SK-N-SH treated with all-trans-retinoic acid at 6 μM for 48 hours (cell line): Measurements from ENCODE around the gene RERE.

ENCODE experiments used
- ATAC-seq: fragments of 200-7000 bp; cut with Tn5 transposase; 3 replicates; pipeline ENCODE4 v1.9.1; 2020; ENCODE audit warnings: mild to moderate bottlenecking, moderate library complexity
- BACH2 ChIP-seq: fragments of 250-450 bp; sonication (Bioruptor Pico); IDR thresholded peaks from 2 replicates; pipeline ENCODE4 v1.9.0; 2021; ENCODE audit warnings: mild to moderate bottlenecking, borderline replicate concordance
- ESRRG ChIP-seq: fragments of 250-450 bp; sonication (Bioruptor Pico); IDR thresholded peaks from 2 replicates; pipeline ENCODE4 v1.6.1; 2021; ENCODE audit warnings: mild to moderate bottlenecking
- GLIS3 ChIP-seq: fragments of 250-450 bp; sonication (Bioruptor Pico); IDR thresholded peaks from 2 replicates; pipeline ENCODE4 v1.5.0; 2020; ENCODE audit warnings: mild to moderate bottlenecking, moderate library complexity
- ISL1 ChIP-seq: fragments of 250-450 bp; sonication (Bioruptor Pico); IDR thresholded peaks from 2 replicates; pipeline ENCODE4 v2.1.2; 2022; ENCODE audit warnings: mild to moderate bottlenecking, moderate library complexity
- OSR1 ChIP-seq: fragments of 250-450 bp; sonication (Bioruptor Pico); IDR thresholded peaks from 2 replicates; pipeline ENCODE4 v1.8.0; 2022; ENCODE audit warnings: moderate library complexity, mild to moderate bottlenecking, inconsistent platforms
- PPARA ChIP-seq: fragments of 250-450 bp; sonication (Bioruptor Pico); IDR thresholded peaks from 2 replicates; pipeline ENCODE4 v1.5.0; 2020; ENCODE audit warnings: mild to moderate bottlenecking, borderline replicate concordance
- RARB ChIP-seq: fragments of 250-450 bp; sonication (Bioruptor Pico); IDR thresholded peaks from 2 replicates; pipeline ENCODE4 v1.8.0; 2021; ENCODE audit warnings: mild to moderate bottlenecking, moderate library complexity
- SNAI2 ChIP-seq: fragments of 250-450 bp; sonication (Bioruptor Pico); IDR thresholded peaks from 2 replicates; pipeline ENCODE4 v1.5.0; 2020; ENCODE audit warnings: mild to moderate bottlenecking, moderate library complexity
- TCF4 ChIP-seq: fragments of 250-450 bp; sonication (Bioruptor Pico); IDR thresholded peaks from 2 replicates; pipeline ENCODE4 v1.8.0; 2021; ENCODE audit warnings: mild to moderate bottlenecking, moderate library complexity, borderline replicate concordance
- TOX ChIP-seq: fragments of 250-450 bp; sonication (Bioruptor Pico); IDR thresholded peaks from 2 replicates; pipeline ENCODE4 v1.8.0; 2021; ENCODE audit warnings: mild to moderate bottlenecking, moderate library complexity, borderline replicate concordance
- ZC3H10 ChIP-seq: fragments of 250-450 bp; sonication (Bioruptor Pico); IDR thresholded peaks from 2 replicates; pipeline ENCODE4 v1.5.1; 2021; ENCODE audit warnings: mild to moderate bottlenecking, moderate library complexity
- ZFP3 ChIP-seq: fragments of 250-450 bp; sonication (Bioruptor Pico); IDR thresholded peaks from 2 replicates; pipeline ENCODE4 v1.5.0; 2020; ENCODE audit warnings: mild to moderate bottlenecking, moderate library complexity
- ZFP30 ChIP-seq: fragments of 450-650 bp; formaldehyde crosslinking; IDR thresholded peaks from 2 replicates; pipeline ENCODE4 v1.5.0; 2022; ENCODE audit warnings: mild to moderate bottlenecking, moderate library complexity
- ZNF70 ChIP-seq: fragments of 450-650 bp; formaldehyde crosslinking; IDR thresholded peaks from 2 replicates; pipeline ENCODE4 v1.5.0; 2020; ENCODE audit warnings: mild to moderate bottlenecking, moderate library complexity
- ZNF8 ChIP-seq: fragments of 450-650 bp; formaldehyde crosslinking; IDR thresholded peaks from 2 replicates; pipeline ENCODE4 v1.5.0; 2020; ENCODE audit warnings: mild to moderate bottlenecking, moderate library complexity
- TF ChIP-seq, protein P1 (sequence below): fragments of 250-450 bp; sonication (Bioruptor Pico); IDR thresholded peaks from 2 replicates; pipeline ENCODE4 v1.8.0; 2020; ENCODE audit warnings: mild to moderate bottlenecking, moderate library complexity, borderline replicate concordance
- TF ChIP-seq, protein P2 (sequence below): fragments of 250-450 bp; sonication (Bioruptor Pico); IDR thresholded peaks from 2 replicates; pipeline ENCODE4 v1.8.0; 2021; ENCODE audit warnings: low read depth, mild to moderate bottlenecking, moderate library complexity, borderline replicate concordance
- TF ChIP-seq, protein P3 (sequence below): fragments of 250-450 bp; sonication (Bioruptor Pico); IDR thresholded peaks from 2 replicates; pipeline ENCODE4 v1.5.1; 2020; ENCODE audit warnings: low read depth, mild to moderate bottlenecking, moderate library complexity
- TF ChIP-seq, protein P4 (sequence below): fragments of 250-450 bp; sonication (Bioruptor Pico); IDR thresholded peaks from 2 replicates; pipeline ENCODE4 v1.5.0; 2020; ENCODE audit warnings: mild to moderate bottlenecking, moderate library complexity

The RERE gene

DNA sequence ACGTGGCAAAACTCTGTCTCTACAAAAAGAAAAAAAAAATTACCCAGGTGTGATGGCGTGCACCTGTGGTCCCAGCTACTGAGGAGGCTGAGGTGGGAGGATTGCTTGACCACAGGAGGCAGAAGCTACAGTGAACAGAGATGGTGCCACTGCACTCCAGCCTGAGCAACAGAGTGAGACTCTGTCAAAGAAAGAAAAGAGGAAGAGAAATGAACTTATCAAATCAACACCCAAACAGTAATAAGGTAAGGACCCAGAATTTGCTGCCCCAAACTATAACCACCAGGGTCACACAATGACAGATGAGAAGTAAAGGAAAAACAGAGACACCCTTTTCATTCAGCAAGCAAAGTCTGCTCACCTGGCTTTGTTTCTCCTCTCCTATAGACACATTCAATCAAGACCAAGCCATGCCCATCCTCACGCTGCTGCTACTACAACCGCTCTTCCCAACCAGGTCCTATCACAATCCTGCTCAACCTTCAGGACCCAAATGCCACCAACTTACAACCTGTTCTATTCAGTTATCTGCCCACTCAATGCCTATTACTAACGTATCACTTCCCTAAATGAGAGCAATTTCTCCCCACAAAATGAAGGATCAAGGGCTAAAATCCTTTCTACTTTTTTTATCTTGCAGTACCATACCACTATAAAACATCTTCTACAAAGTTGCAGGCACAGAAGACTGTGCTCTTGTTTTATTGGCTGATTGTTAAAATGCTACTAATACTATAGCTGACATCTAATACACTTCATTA lies 183.5 kb downstream of the RERE start:
- no peak for TF ChIP-seq ZFP30 (CRISPR knock-in tag)
- no peak for TF ChIP-seq GLIS3
- no peak for TF ChIP-seq ZNF8 (CRISPR knock-in tag)
- ATAC-seq: no peak

DNA sequence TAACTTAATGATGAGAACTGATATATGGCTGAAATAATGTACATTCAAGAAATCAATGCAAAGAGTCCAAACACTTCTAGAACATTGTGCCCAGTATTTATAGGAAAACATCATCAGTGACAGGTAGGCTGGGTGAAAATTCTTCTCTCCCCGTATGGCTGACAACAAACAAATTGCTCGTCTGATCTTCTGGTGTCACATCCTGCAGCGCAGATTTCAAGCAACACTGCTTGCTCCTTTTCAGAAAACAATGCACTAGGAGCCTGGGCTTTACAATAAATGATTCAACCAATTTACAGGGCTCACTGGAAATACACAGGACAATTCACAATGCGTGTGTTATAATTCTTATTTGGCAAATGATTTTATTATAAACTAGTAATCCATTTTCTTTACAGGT lies 185.3 kb downstream of the RERE start:
- ATAC-seq: no peak
- TF ChIP-seq ISL1: no peak
- no peak for TF ChIP-seq ZFP30 (CRISPR knock-in tag)

DNA sequence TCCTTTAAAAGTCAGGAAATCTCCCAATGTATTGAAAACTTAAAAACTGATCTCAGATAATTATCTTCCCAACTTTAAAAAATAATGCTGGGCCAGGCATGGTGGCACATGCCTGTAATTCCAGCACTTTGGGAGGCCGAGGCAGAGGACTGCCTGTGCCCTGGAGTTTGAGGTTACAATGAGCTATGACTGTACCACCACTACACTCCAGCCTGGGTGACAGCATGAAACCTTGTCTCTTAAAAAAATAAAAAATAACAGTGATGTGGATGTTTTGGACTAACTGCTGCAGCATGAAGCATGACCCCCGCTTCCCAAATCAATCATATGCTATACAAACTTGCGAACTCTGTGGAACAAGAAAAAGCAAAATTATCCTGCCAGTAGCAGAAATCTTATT lies 186.3 kb downstream of the RERE start:
- TF ChIP-seq SNAI2 (CRISPR knock-in tag) (no peak), ZNF70 (CRISPR knock-in tag) (no peak), PPARA (CRISPR knock-in tag) (no peak), TOX (no peak), ZFP30 (CRISPR knock-in tag) (no peak), OSR1 (no peak), TCF4 (no peak)
- TF ChIP-seq, protein P1, sequence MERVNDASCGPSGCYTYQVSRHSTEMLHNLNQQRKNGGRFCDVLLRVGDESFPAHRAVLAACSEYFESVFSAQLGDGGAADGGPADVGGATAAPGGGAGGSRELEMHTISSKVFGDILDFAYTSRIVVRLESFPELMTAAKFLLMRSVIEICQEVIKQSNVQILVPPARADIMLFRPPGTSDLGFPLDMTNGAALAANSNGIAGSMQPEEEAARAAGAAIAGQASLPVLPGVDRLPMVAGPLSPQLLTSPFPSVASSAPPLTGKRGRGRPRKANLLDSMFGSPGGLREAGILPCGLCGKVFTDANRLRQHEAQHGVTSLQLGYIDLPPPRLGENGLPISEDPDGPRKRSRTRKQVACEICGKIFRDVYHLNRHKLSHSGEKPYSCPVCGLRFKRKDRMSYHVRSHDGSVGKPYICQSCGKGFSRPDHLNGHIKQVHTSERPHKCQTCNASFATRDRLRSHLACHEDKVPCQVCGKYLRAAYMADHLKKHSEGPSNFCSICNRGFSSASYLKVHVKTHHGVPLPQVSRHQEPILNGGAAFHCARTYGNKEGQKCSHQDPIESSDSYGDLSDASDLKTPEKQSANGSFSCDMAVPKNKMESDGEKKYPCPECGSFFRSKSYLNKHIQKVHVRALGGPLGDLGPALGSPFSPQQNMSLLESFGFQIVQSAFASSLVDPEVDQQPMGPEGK (CRISPR knock-in tag): no peak
- TF ChIP-seq, protein P2, sequence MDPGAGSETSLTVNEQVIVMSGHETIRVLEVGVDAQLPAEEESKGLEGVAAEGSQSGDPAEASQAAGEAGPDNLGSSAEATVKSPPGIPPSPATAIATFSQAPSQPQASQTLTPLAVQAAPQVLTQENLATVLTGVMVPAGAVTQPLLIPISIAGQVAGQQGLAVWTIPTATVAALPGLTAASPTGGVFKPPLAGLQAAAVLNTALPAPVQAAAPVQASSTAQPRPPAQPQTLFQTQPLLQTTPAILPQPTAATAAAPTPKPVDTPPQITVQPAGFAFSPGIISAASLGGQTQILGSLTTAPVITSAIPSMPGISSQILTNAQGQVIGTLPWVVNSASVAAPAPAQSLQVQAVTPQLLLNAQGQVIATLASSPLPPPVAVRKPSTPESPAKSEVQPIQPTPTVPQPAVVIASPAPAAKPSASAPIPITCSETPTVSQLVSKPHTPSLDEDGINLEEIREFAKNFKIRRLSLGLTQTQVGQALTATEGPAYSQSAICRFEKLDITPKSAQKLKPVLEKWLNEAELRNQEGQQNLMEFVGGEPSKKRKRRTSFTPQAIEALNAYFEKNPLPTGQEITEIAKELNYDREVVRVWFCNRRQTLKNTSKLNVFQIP (CRISPR knock-in tag): no peak
- no peak for ATAC-seq

DNA sequence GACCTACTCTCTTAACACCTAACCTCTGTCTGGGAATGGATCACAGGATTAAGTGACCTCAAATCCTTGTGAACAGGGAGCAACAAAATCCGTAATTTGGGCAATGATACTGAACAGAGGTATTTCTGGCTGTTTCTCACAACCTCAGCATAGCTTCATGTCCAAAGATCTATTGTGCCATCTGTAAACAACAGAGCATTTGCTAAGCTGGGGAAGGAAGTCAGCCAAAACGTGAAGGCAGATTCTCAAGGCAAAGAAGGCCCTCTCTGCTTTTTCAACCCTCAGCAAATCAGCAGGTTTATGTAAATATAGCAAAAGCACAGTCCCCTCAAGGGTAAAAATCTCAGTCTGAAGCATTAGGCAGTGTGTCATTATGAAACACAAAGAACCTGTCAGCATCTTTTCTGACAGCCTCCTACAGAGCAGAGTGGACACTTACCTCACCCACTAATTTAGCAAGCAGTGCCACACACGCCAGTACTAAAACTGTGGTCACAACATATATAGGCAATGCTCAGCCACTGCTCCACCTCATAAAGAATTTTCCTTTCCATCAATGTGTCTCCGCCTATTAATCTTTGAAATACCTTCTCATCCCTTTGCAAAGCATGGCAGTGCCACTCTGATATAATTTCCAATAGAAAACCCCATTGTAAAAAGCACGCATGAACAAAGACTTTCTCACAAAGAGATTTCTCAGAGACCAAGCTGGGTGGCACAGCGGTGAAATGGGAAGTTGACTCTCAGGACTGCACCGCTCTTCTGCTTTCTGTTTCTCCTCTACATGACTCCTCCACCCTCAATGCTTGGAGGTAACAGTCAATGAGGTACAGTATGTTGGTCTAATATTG lies 188.0 kb downstream of the RERE start:
- no peak for ATAC-seq
- TF ChIP-seq, protein P3, sequence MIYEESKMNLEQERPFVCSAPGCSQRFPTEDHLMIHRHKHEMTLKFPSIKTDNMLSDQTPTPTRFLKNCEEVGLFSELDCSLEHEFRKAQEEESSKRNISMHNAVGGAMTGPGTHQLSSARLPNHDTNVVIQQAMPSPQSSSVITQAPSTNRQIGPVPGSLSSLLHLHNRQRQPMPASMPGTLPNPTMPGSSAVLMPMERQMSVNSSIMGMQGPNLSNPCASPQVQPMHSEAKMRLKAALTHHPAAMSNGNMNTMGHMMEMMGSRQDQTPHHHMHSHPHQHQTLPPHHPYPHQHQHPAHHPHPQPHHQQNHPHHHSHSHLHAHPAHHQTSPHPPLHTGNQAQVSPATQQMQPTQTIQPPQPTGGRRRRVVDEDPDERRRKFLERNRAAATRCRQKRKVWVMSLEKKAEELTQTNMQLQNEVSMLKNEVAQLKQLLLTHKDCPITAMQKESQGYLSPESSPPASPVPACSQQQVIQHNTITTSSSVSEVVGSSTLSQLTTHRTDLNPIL (CRISPR knock-in tag): no peak
- TF ChIP-seq ESRRG (CRISPR knock-in tag): no peak
- TF ChIP-seq BACH2: no peak
- no peak for TF ChIP-seq ZFP30 (CRISPR knock-in tag)
- no peak for TF ChIP-seq ZNF8 (CRISPR knock-in tag)
- no peak for TF ChIP-seq TOX

DNA sequence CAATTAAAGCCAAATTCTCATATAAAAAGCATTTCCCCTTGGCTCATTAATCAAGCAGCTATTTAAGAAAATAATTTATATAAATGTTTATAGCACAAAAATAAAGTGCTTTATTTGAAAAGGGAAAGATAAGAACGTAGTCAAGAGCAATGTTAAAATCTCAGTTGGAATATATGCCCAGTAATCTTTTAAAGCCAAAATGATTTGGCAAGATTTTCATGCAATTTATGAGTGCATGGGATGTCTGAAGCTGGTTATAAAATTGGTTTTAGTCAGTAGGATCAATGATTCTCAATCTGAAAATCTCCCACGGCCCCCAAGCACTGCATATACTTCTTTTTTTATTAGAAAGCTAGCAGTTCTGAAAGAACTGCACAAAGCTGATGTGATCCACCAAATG lies 188.8 kb downstream of the RERE start:
- ATAC-seq: no peak
- TF ChIP-seq TCF4 (no peak), RARB (no peak), PPARA (CRISPR knock-in tag) (no peak), SNAI2 (CRISPR knock-in tag) (no peak), ESRRG (CRISPR knock-in tag) (no peak), TOX (no peak), ZFP3 (CRISPR knock-in tag) (no peak), GLIS3 (no peak), ISL1 (no peak), ZC3H10 (CRISPR knock-in tag) (no peak), ZNF70 (CRISPR knock-in tag) (no peak)
- TF ChIP-seq, protein P2 (CRISPR knock-in tag): no peak
- TF ChIP-seq, protein P3 (CRISPR knock-in tag): no peak
- TF ChIP-seq, protein P4, sequence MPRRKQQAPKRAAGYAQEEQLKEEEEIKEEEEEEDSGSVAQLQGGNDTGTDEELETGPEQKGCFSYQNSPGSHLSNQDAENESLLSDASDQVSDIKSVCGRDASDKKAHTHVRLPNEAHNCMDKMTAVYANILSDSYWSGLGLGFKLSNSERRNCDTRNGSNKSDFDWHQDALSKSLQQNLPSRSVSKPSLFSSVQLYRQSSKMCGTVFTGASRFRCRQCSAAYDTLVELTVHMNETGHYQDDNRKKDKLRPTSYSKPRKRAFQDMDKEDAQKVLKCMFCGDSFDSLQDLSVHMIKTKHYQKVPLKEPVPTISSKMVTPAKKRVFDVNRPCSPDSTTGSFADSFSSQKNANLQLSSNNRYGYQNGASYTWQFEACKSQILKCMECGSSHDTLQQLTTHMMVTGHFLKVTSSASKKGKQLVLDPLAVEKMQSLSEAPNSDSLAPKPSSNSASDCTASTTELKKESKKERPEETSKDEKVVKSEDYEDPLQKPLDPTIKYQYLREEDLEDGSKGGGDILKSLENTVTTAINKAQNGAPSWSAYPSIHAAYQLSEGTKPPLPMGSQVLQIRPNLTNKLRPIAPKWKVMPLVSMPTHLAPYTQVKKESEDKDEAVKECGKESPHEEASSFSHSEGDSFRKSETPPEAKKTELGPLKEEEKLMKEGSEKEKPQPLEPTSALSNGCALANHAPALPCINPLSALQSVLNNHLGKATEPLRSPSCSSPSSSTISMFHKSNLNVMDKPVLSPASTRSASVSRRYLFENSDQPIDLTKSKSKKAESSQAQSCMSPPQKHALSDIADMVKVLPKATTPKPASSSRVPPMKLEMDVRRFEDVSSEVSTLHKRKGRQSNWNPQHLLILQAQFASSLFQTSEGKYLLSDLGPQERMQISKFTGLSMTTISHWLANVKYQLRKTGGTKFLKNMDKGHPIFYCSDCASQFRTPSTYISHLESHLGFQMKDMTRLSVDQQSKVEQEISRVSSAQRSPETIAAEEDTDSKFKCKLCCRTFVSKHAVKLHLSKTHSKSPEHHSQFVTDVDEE (CRISPR knock-in tag): no peak
- TF ChIP-seq, protein P1 (CRISPR knock-in tag): no peak
